NCI-H82 treated with DMSO at 0.1 percent for 48 hours (cell line): ENCODE results near the gene STMN3.

ENCODE experiments used
- DNase-seq: peaks from one replicate; lab custom pipeline; 2025; ENCODE audit not compliant: unreplicated experiment; lab: John Stamatoyannopoulos, UW

Gene STMN3

GRCh38 chr20:63590218-63591146 lies 62.7 kb downstream of the STMN3 start:
- DNase-seq, result no peak
